Endothelial cell of hepatic sinusoid (primary cell): ENCODE measurements around the gene MAPK1IP1L.
"Not testable (repeated sequence)": the region's sequence is repeated elsewhere in the genome, so short reads cannot be mapped to it uniquely, and the experiment has no call there.

Experiments
- in situ Hi-C: cut with HindIII; loops from 2 replicates; pipeline ENCODE4 v1.10.0; 2017; ENCODE audit warnings: low sequenced_read_pairs

Gene MAPK1IP1L

GRCh38 chr14:55053500-55053899 is 2.1 kb downstream of the MAPK1IP1L start:
- in situ Hi-C loops, result no loop called here

GRCh38 chr14:55054098-55054497 is 2.7 kb downstream of the MAPK1IP1L start:
- in situ Hi-C loops, result no loop called here

- in situ Hi-C loops, result no loop called here
Observed at GRCh38 chr14:55057919-55058318, 6.5 kb downstream of the MAPK1IP1L start.

GRCh38 chr14:55059333-55059732 is 7.9 kb downstream of the MAPK1IP1L start:
- in situ Hi-C loops, result no loop called here

GRCh38 chr14:55062517-55063351 is 11.3 kb downstream of the MAPK1IP1L start:
- in situ Hi-C loops, result no loop called here

GRCh38 chr14:55064896-55065295 is 13.4 kb downstream of the MAPK1IP1L start:
- in situ Hi-C loops, result loop anchor here (5.0 kb wide), 1 partner anchor 87 kb away; no protein-coding TSS in a partner anchor

GRCh38 chr14:55065411-55065810 is 14.0 kb downstream of the MAPK1IP1L start:
- in situ Hi-C loops, result loop anchor here (5.0 kb wide), 1 partner anchor 87 kb away; no protein-coding TSS in a partner anchor

- in situ Hi-C loops, result loop anchor here (5.0 kb wide), 1 partner anchor 86 kb away; no protein-coding TSS in a partner anchor
Observed at GRCh38 chr14:55066223-55066622, 14.8 kb downstream of the MAPK1IP1L start.

GRCh38 chr14:55070981-55071411 is 19.5 kb downstream of the MAPK1IP1L start:
- in situ Hi-C loops, result no loop called here

GRCh38 chr14:55071870-55072640 is 20.6 kb downstream of the MAPK1IP1L start:
- in situ Hi-C loops, result no loop called here

- in situ Hi-C loops, result no loop called here
Observed at GRCh38 chr14:55073856-55074255, 22.4 kb downstream of the MAPK1IP1L start.

GRCh38 chr14:55074662-55075061 is 23.2 kb downstream of the MAPK1IP1L start:
- in situ Hi-C loops, result no loop called here

GRCh38 chr14:55075628-55076175 is 24.3 kb downstream of the MAPK1IP1L start:
- in situ Hi-C loops, result no loop called here

- in situ Hi-C loops, result no loop called here
Observed at GRCh38 chr14:55077170-55078151, 26.0 kb downstream of the MAPK1IP1L start.

- in situ Hi-C loops, result not testable (repeated sequence)
Observed at GRCh38 chr14:55079961-55080360, 28.5 kb downstream of the MAPK1IP1L start.

- in situ Hi-C loops, result no loop called here
Observed at GRCh38 chr14:55084401-55085059, 33.1 kb downstream of the MAPK1IP1L start.

- in situ Hi-C loops, result no loop called here
Observed at GRCh38 chr14:55085060-55085660, 33.7 kb downstream of the MAPK1IP1L start.

GRCh38 chr14:55086938-55087337 is 35.5 kb downstream of the MAPK1IP1L start:
- in situ Hi-C loops, result no loop called here

GRCh38 chr14:55088356-55088755 is 36.9 kb downstream of the MAPK1IP1L start:
- in situ Hi-C loops, result no loop called here
